Measurements from ENCODE around the gene TUT7. TPM values are rescaled to one million over a fixed set of nuclear protein-coding genes. Genes with fewer than 3 reads are reported as not detected.

TUT7 gene
- total and polyA plus RNA-seq, 8 donors, result 25.0 to 37.2 (median 29.7) TPM

GRCh38 chr9:86250123-86250522 lies 104.1 kb downstream of the TUT7 start:
- H3K4me1 ChIP-seq, result no peaks in the 10 kb centered on the region
- H3K36me3 ChIP-seq, result no peaks in the 10 kb centered on the region
- ATAC-seq (no peak), DNase-seq (no peak)
- no peaks in the 10 kb centered on the region for H3K27me3 ChIP-seq
- peaks cover 0 to 21% of the 10 kb centered on the region in 2 donors for H3K9me3 ChIP-seq
- intact Hi-C loops (cut with DNase I), result no loop called here
- H3K27ac ChIP-seq, result no peak overlapping the region
- no peak overlapping the region for H3K4me3 ChIP-seq
- no peak for TF ChIP-seq CTCF (IDR thresholded peaks at IDR 0.05)

- Histone ChIP-seq H3K27me3 (no peaks in the 10 kb centered on the region), H3K9me3 (peaks cover 0 to 18% of the 10 kb centered on the region in 2 donors), H3K4me1 (no peaks in the 10 kb centered on the region), H3K27ac (no peak overlapping the region), H3K36me3 (no peaks in the 10 kb centered on the region), H3K4me3 (no peak overlapping the region)
- no peak for TF ChIP-seq CTCF (IDR thresholded peaks at IDR 0.05)
- intact Hi-C loops (cut with DNase I), result no loop called here
- ATAC-seq, result no peak
- no peak for DNase-seq
Measured at GRCh38 chr9:86248746-86249145, 105.5 kb downstream of the TUT7 start.

- ATAC-seq, result no peak
- Histone ChIP-seq H3K4me3 (no peak overlapping the region), H3K27me3 (no peaks in the 10 kb centered on the region), H3K27ac (no peak overlapping the region), H3K9me3 (no peaks in the 10 kb centered on the region), H3K36me3 (no peaks in the 10 kb centered on the region), H3K4me1 (no peaks in the 10 kb centered on the region)
- intact Hi-C loops (cut with DNase I), result no loop called here
- no peak for DNase-seq
- no peak for TF ChIP-seq CTCF (IDR thresholded peaks at IDR 0.05)
Measured at GRCh38 chr9:86246752-86247161, 107.5 kb downstream of the TUT7 start.

- Histone ChIP-seq H3K27me3 (no peaks in the 10 kb centered on the region), H3K4me1 (no peaks in the 10 kb centered on the region), H3K4me3 (no peak overlapping the region), H3K27ac (no peak overlapping the region), H3K36me3 (no peaks in the 10 kb centered on the region), H3K9me3 (no peaks in the 10 kb centered on the region)
- ATAC-seq (no peak), DNase-seq (no peak)
- no peak for TF ChIP-seq CTCF (IDR thresholded peaks at IDR 0.05)
- intact Hi-C loops (cut with DNase I), result no loop called here
Measured at GRCh38 chr9:86242071-86242470, 112.1 kb downstream of the TUT7 start.

GRCh38 chr9:86241216-86241615 lies 113.0 kb downstream of the TUT7 start:
- DNase-seq (no peak), ATAC-seq (no peak)
- no peaks in the 10 kb centered on the region for H3K9me3 ChIP-seq
- intact Hi-C loops (cut with DNase I), result no loop called here
- TF ChIP-seq CTCF (IDR thresholded peaks at IDR 0.05), result no peak
- H3K27me3 ChIP-seq, result no peaks in the 10 kb centered on the region
- no peak overlapping the region for H3K27ac ChIP-seq
- H3K4me3 ChIP-seq, result no peak overlapping the region
- H3K4me1 ChIP-seq, result no peaks in the 10 kb centered on the region
- H3K36me3 ChIP-seq, result no peaks in the 10 kb centered on the region

Measured in left lung (tissue), 10 donors.